Measurements from ENCODE around the gene LRRC4. TPM values are rescaled to one million over a fixed set of nuclear protein-coding genes. Genes with fewer than 3 reads are reported as not detected.

The LRRC4 gene
- total and polyA plus RNA-seq, 2 donors (not counting 1 experiment from before 2014, with no cell fraction given), result 0.20 to 0.33 TPM

- Histone ChIP-seq H3K4me2 (ENCODE audit: extremely low read depth, insufficient read depth, low read length) (no peak overlapping the region), H3K27me3 (ENCODE audit: control insufficient read depth, insufficient read depth, low read length) (no peaks in the 10 kb centered on the region), H3K9ac (ENCODE audit: insufficient read depth, low read length) (no peak overlapping the region), H3K79me2 (ENCODE audit: control insufficient read depth, insufficient read depth, low read length) (no peaks in the 10 kb centered on the region), H3K4me1 (ENCODE audit: control insufficient read depth, extremely low read depth, insufficient read depth, low read length) (no peaks in the 10 kb centered on the region), H2AFZ (ENCODE audit: low read length) (no peak overlapping the region), H3K36me3 (ENCODE audit: control insufficient read depth, insufficient read depth, low read length) (no peaks in the 10 kb centered on the region), H4K20me1 (ENCODE audit: control insufficient read depth, extremely low read depth, insufficient read depth, low read length) (no peaks in the 10 kb centered on the region), H3K4me3 (replicated peaks in 1 of 4; ENCODE audit: control extremely low read depth in 1 of 4, insufficient read depth in 1 of 4, low read depth in 3 of 4, low read length in 4 of 4) (no peak overlapping the region), H3K9me3 (ENCODE audit: control insufficient read depth, insufficient read depth, low read depth, low read length) (no peaks in the 10 kb centered on the region), H3K27ac (ENCODE audit: insufficient read depth, low read length) (no peak overlapping the region)
- no peak for DNase-seq (ENCODE audit: low read depth in 2 of 2)
- no peak for TF ChIP-seq EZH2 (IDR thresholded peaks at IDR 0.05; ENCODE audit: low read length, missing control alignments)
- no peak for TF ChIP-seq CTCF (conservative IDR thresholded peaks at IDR 0.05 in 1 of 2, IDR thresholded peaks at IDR 0.05 in 1 of 2; ENCODE audit: low read depth in 1 of 2, low read length in 2 of 2)
Observed at GRCh38 chr7:128005759-128006159, 25.5 kb downstream of the LRRC4 start.

GRCh38 chr7:128005117-128005516 is 26.1 kb downstream of the LRRC4 start:
- H3K4me3 ChIP-seq (replicated peaks in 1 of 4; ENCODE audit: control extremely low read depth in 1 of 4, insufficient read depth in 1 of 4, low read depth in 3 of 4, low read length in 4 of 4), result no peak overlapping the region
- no peaks in the 10 kb centered on the region for H3K79me2 ChIP-seq (ENCODE audit: control insufficient read depth, insufficient read depth, low read length)
- no peaks in the 10 kb centered on the region for H3K4me1 ChIP-seq (ENCODE audit: control insufficient read depth, extremely low read depth, insufficient read depth, low read length)
- no peak overlapping the region for H3K4me2 ChIP-seq (ENCODE audit: extremely low read depth, insufficient read depth, low read length)
- no peak for DNase-seq (ENCODE audit: low read depth in 2 of 2)
- H3K9ac ChIP-seq (ENCODE audit: insufficient read depth, low read length), result no peak overlapping the region
- no peak overlapping the region for H2AFZ ChIP-seq (ENCODE audit: low read length)
- H3K27me3 ChIP-seq (ENCODE audit: control insufficient read depth, insufficient read depth, low read length), result no peaks in the 10 kb centered on the region
- H3K9me3 ChIP-seq (ENCODE audit: control insufficient read depth, insufficient read depth, low read depth, low read length), result no peaks in the 10 kb centered on the region
- H3K27ac ChIP-seq (ENCODE audit: insufficient read depth, low read length), result no peak overlapping the region
- H4K20me1 ChIP-seq (ENCODE audit: control insufficient read depth, extremely low read depth, insufficient read depth, low read length), result no peaks in the 10 kb centered on the region
- TF ChIP-seq EZH2 (IDR thresholded peaks at IDR 0.05; ENCODE audit: low read length, missing control alignments), result no peak
- no peak for TF ChIP-seq CTCF (conservative IDR thresholded peaks at IDR 0.05 in 1 of 2, IDR thresholded peaks at IDR 0.05 in 1 of 2; ENCODE audit: low read depth in 1 of 2, low read length in 2 of 2)
- H3K36me3 ChIP-seq (ENCODE audit: control insufficient read depth, insufficient read depth, low read length), result no peaks in the 10 kb centered on the region

- no peaks in the 10 kb centered on the region for H3K9me3 ChIP-seq (ENCODE audit: control insufficient read depth, insufficient read depth, low read depth, low read length)
- no peak for DNase-seq (ENCODE audit: low read depth in 2 of 2)
- H3K27ac ChIP-seq (ENCODE audit: insufficient read depth, low read length), result no peak overlapping the region
- H3K4me2 ChIP-seq (ENCODE audit: extremely low read depth, insufficient read depth, low read length), result no peak overlapping the region
- H3K27me3 ChIP-seq (ENCODE audit: control insufficient read depth, insufficient read depth, low read length), result no peaks in the 10 kb centered on the region
- no peaks in the 10 kb centered on the region for H4K20me1 ChIP-seq (ENCODE audit: control insufficient read depth, extremely low read depth, insufficient read depth, low read length)
- no peak overlapping the region for H3K9ac ChIP-seq (ENCODE audit: insufficient read depth, low read length)
- H3K4me3 ChIP-seq (replicated peaks in 1 of 4; ENCODE audit: control extremely low read depth in 1 of 4, insufficient read depth in 1 of 4, low read depth in 3 of 4, low read length in 4 of 4), result no peak overlapping the region
- H2AFZ ChIP-seq (ENCODE audit: low read length), result no peak overlapping the region
- no peaks in the 10 kb centered on the region for H3K4me1 ChIP-seq (ENCODE audit: control insufficient read depth, extremely low read depth, insufficient read depth, low read length)
- TF ChIP-seq CTCF (conservative IDR thresholded peaks at IDR 0.05 in 1 of 2, IDR thresholded peaks at IDR 0.05 in 1 of 2; ENCODE audit: low read depth in 1 of 2, low read length in 2 of 2) (no peak), EZH2 (IDR thresholded peaks at IDR 0.05; ENCODE audit: low read length, missing control alignments) (no peak)
- H3K79me2 ChIP-seq (ENCODE audit: control insufficient read depth, insufficient read depth, low read length), result no peaks in the 10 kb centered on the region
- H3K36me3 ChIP-seq (ENCODE audit: control insufficient read depth, insufficient read depth, low read length), result no peaks in the 10 kb centered on the region
Observed at GRCh38 chr7:128004623-128005022, 26.6 kb downstream of the LRRC4 start.

All from fibroblast of lung (primary cell).